Measurements from ENCODE around the gene GPR55. TPM values are rescaled to one million over a fixed set of nuclear protein-coding genes. Genes with fewer than 3 reads are reported as not detected.
A peak's percentile ranks its signal among the peaks of the same experiment; 100 is the strongest.

GPR55 gene
- total and polyA plus RNA-seq, 2 donors: 1.9 to 2.1 TPM

- no peaks in the 10 kb centered on the region for H3K36me3 ChIP-seq (ENCODE audit: control insufficient read depth in 2 of 2, insufficient read depth in 2 of 2, low read length in 1 of 2)
- DNase-seq (ENCODE audit: low read depth in 6 of 9, low spot score in 9 of 9): no peak
- H3K4me1 ChIP-seq (ENCODE audit: control insufficient read depth in 2 of 2, insufficient read depth in 2 of 2, low read length in 2 of 2): peaks cover 0 to 12% of the 10 kb centered on the region in 2 donors
- H3K27ac ChIP-seq (ENCODE audit: low read depth in 1 of 2, low read length in 1 of 2): no peak overlapping the region
- peaks cover 0 to 3% of the 10 kb centered on the region in 2 donors for H3K9me3 ChIP-seq (ENCODE audit: control insufficient read depth in 2 of 2, insufficient read depth in 1 of 2, low read length in 1 of 2)
- 98% methylated on average over 10 of the region's 10 CpGs for WGBS
- peaks cover 8 to 19% of the 10 kb centered on the region in 2 donors for H3K27me3 ChIP-seq (ENCODE audit: control insufficient read depth in 2 of 2, insufficient read depth in 1 of 2, low read length in 1 of 2)
- no peak overlapping the region for H3K4me3 ChIP-seq (ENCODE audit: low read length in 2 of 2)
Observed at GRCh38 chr2:230952226-230952956, 27.3 kb upstream of the GPR55 start.

DNA sequence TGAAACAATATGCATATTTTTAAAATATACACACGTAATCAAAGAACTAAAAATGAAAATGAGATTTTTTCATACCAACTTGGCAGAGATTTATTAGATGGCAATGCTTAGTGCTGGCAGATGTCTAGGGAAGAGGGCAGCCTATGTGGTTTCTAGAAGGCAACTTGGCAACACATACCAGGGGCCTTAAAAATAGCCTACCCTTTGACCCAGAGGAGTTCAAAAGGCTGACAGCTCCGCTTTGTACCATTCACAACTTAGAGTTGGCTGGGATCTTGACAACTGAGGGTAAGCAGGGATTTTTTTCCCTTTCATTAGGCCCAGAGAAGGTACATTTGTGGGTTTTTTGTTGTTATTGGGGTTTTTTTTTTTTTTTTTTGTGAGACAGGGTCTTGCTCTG, 26.4 kb upstream of the GPR55 start:
- Histone ChIP-seq H3K27ac (ENCODE audit: low read depth in 1 of 2, low read length in 1 of 2) (no peak overlapping the region), H3K4me1 (ENCODE audit: control insufficient read depth in 2 of 2, insufficient read depth in 2 of 2, low read length in 2 of 2) (peaks cover 0 to 8% of the 10 kb centered on the region in 2 donors), H3K36me3 (ENCODE audit: control insufficient read depth in 2 of 2, insufficient read depth in 2 of 2, low read length in 1 of 2) (no peaks in the 10 kb centered on the region), H3K9me3 (ENCODE audit: control insufficient read depth in 2 of 2, insufficient read depth in 1 of 2, low read length in 1 of 2) (peaks cover 0 to 3% of the 10 kb centered on the region in 2 donors), H3K4me3 (ENCODE audit: low read length in 2 of 2) (no peak overlapping the region), H3K27me3 (ENCODE audit: control insufficient read depth in 2 of 2, insufficient read depth in 1 of 2, low read length in 1 of 2) (peaks cover 0 to 9% of the 10 kb centered on the region in 2 donors)
- no peak for DNase-seq (ENCODE audit: low read depth in 6 of 9, low spot score in 9 of 9)
- 96% methylated on average over 2 of the region's 2 CpGs for WGBS

DNA sequence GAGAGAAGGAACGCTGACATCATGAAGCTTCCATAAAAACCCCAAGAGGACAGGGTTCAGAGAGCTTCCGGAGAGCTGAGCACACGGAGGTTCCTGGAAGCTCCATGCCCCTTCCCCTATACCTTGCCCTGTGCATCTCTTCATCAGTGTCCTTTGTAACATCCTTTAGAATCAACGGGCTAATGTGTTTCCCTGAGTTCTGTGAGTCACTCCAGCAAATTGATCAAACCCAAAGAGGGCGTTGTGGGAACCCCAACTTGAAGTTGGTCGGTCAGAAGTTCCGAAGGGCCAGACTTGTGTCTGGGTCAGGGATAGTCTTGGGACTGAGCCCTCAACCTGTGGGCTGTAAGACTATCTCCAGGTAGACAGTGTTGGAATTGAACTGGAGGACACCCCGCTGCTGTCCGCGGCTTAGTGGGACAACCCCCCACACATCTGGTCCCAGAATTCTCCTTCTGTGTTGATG, 25.9 kb upstream of the GPR55 start:
- peaks cover 0 to 3% of the 10 kb centered on the region in 2 donors for H3K9me3 ChIP-seq (ENCODE audit: control insufficient read depth in 2 of 2, insufficient read depth in 1 of 2, low read length in 1 of 2)
- WGBS: 97% methylated on average over 10 of the region's 10 CpGs
- DNase-seq (ENCODE audit: low read depth in 6 of 9, low spot score in 9 of 9): no peak
- no peak overlapping the region for H3K27ac ChIP-seq (ENCODE audit: low read depth in 1 of 2, low read length in 1 of 2)
- no peaks in the 10 kb centered on the region for H3K36me3 ChIP-seq (ENCODE audit: control insufficient read depth in 2 of 2, insufficient read depth in 2 of 2, low read length in 1 of 2)
- no peak overlapping the region for H3K4me3 ChIP-seq (ENCODE audit: low read length in 2 of 2)
- peaks cover 0 to 8% of the 10 kb centered on the region in 2 donors for H3K4me1 ChIP-seq (ENCODE audit: control insufficient read depth in 2 of 2, insufficient read depth in 2 of 2, low read length in 2 of 2)
- H3K27me3 ChIP-seq (ENCODE audit: control insufficient read depth in 2 of 2, insufficient read depth in 1 of 2, low read length in 1 of 2): peaks cover 0 to 4% of the 10 kb centered on the region in 2 donors

DNA sequence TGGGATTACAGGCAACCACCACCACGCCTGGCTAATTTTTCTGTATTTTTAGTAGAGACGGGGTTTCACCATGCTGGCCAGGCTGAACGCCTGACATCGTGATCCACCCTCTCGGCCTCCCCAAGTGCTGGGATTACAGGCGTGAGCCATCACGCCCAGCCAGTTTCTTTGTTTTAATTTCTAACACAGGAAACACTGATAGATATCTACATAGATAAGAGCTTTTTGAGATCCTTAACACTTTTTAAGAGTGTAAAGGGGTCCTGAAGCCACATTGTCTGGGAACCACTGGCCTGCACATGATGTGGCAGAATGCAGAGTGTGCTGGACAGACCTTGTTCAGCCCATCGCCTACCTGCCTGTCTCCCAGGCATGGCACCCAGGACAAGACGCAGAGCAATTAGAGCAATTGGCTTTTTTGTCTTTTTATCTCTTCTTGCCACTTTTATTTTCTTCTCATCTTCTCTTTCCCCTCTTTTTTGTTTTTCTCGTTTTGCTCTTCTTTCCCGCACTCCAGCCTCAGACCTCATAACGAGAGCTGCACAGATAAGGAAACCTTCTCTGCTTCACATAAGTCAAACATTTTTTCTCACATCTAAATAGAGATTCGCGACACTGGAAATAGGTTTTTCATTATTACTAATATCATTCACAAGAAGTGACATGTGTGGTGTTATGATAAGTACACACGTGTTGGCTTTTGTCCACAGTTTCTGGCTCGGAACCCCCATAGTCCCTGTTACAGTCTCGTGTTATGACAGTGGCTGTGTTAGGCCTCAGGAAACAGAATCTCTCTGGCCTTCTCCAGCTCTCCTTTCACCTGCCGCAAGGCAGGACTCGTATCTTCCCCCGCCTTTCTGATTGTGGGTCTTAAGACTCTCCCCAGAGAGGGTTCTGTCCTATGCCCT, 25.2 kb upstream of the GPR55 start:
- no peaks in the 10 kb centered on the region for H3K36me3 ChIP-seq (ENCODE audit: control insufficient read depth in 2 of 2, insufficient read depth in 2 of 2, low read length in 1 of 2)
- H3K4me3 ChIP-seq (ENCODE audit: low read length in 2 of 2): no peak overlapping the region
- H3K4me1 ChIP-seq (ENCODE audit: control insufficient read depth in 2 of 2, insufficient read depth in 2 of 2, low read length in 2 of 2): peaks cover 0 to 8% of the 10 kb centered on the region in 2 donors
- H3K9me3 ChIP-seq (ENCODE audit: control insufficient read depth in 2 of 2, insufficient read depth in 1 of 2, low read length in 1 of 2): peaks cover 0 to 3% of the 10 kb centered on the region in 2 donors
- H3K27ac ChIP-seq (ENCODE audit: low read depth in 1 of 2, low read length in 1 of 2): no peak overlapping the region
- 91% methylated on average over 20 of the region's 20 CpGs for WGBS
- no peaks in the 10 kb centered on the region for H3K27me3 ChIP-seq (ENCODE audit: control insufficient read depth in 2 of 2, insufficient read depth in 1 of 2, low read length in 1 of 2)
- no peak for DNase-seq (ENCODE audit: low read depth in 6 of 9, low spot score in 9 of 9)

DNA sequence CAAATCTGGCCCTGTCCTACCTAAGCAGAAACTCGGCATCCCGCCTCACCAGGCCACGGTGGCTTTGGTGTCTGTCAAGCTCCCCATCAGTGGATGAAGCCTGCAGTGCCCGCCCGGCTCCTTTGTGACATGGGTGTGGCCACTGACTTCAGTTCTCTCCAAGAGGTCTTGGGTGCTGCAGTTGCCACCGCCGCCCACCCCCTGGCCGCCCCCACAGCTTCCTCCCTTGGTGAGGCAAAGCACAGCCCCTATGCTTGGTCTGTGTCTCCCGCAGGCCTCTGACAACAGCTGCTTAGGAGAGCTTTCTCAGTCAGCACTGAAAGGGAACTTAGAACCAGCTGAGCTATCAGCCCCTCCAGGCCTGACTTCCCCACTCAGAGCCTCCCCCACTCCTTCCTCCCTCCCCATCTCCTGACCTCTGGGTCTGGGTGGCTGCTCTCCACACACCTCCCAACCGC, 22.9 kb upstream of the GPR55 start:
- peak overlapping the region in 1 of 2 donors; percentile 15 for H3K27ac ChIP-seq (ENCODE audit: low read depth in 1 of 2, low read length in 1 of 2)
- WGBS: 34% methylated on average over 10 of the region's 10 CpGs
- DNase-seq (ENCODE audit: low read depth in 6 of 9, low spot score in 9 of 9): no peak

GRCh38 chr2:230947235-230947576, 22.2 kb upstream of the GPR55 start:
- WGBS: 98% methylated on average over 3 of the region's 3 CpGs
- Histone ChIP-seq H3K9me3 (ENCODE audit: control insufficient read depth in 2 of 2, insufficient read depth in 1 of 2, low read length in 1 of 2) (no peaks in the 10 kb centered on the region), H3K27ac (ENCODE audit: low read depth in 1 of 2, low read length in 1 of 2) (no peak overlapping the region), H3K4me3 (ENCODE audit: low read length in 2 of 2) (no peak overlapping the region), H3K27me3 (ENCODE audit: control insufficient read depth in 2 of 2, insufficient read depth in 1 of 2, low read length in 1 of 2) (no peaks in the 10 kb centered on the region), H3K4me1 (ENCODE audit: control insufficient read depth in 2 of 2, insufficient read depth in 2 of 2, low read length in 2 of 2) (peaks cover 4 to 19% of the 10 kb centered on the region in 2 donors), H3K36me3 (ENCODE audit: control insufficient read depth in 2 of 2, insufficient read depth in 2 of 2, low read length in 1 of 2) (no peaks in the 10 kb centered on the region)
- no peak for DNase-seq (ENCODE audit: low read depth in 6 of 9, low spot score in 9 of 9)

More for the DNA sequence above, 22.9 kb upstream of the GPR55 start:
- H3K36me3 ChIP-seq (ENCODE audit: control insufficient read depth in 2 of 2, insufficient read depth in 2 of 2, low read length in 1 of 2): no peaks in the 10 kb centered on the region
- no peak overlapping the region for H3K4me3 ChIP-seq (ENCODE audit: low read length in 2 of 2)
- peaks cover 0 to 3% of the 10 kb centered on the region in 2 donors for H3K9me3 ChIP-seq (ENCODE audit: control insufficient read depth in 2 of 2, insufficient read depth in 1 of 2, low read length in 1 of 2)
- peaks cover 4 to 19% of the 10 kb centered on the region in 2 donors for H3K4me1 ChIP-seq (ENCODE audit: control insufficient read depth in 2 of 2, insufficient read depth in 2 of 2, low read length in 2 of 2)
- H3K27me3 ChIP-seq (ENCODE audit: control insufficient read depth in 2 of 2, insufficient read depth in 1 of 2, low read length in 1 of 2): no peaks in the 10 kb centered on the region

- no peak overlapping the region for H3K27ac ChIP-seq (ENCODE audit: low read depth in 1 of 2, low read length in 1 of 2)
- DNase-seq (ENCODE audit: low read depth in 6 of 9, low spot score in 9 of 9): no peak
- WGBS: 96% methylated on average over 7 of the region's 7 CpGs
- H3K4me1 ChIP-seq (ENCODE audit: control insufficient read depth in 2 of 2, insufficient read depth in 2 of 2, low read length in 2 of 2): peaks cover 4 to 19% of the 10 kb centered on the region in 2 donors
- no peaks in the 10 kb centered on the region for H3K36me3 ChIP-seq (ENCODE audit: control insufficient read depth in 2 of 2, insufficient read depth in 2 of 2, low read length in 1 of 2)
- no peak overlapping the region for H3K4me3 ChIP-seq (ENCODE audit: low read length in 2 of 2)
- no peaks in the 10 kb centered on the region for H3K9me3 ChIP-seq (ENCODE audit: control insufficient read depth in 2 of 2, insufficient read depth in 1 of 2, low read length in 1 of 2)
- H3K27me3 ChIP-seq (ENCODE audit: control insufficient read depth in 2 of 2, insufficient read depth in 1 of 2, low read length in 1 of 2): no peaks in the 10 kb centered on the region
Observed at GRCh38 chr2:230946429-230947234, 21.6 kb upstream of the GPR55 start.

- no peaks in the 10 kb centered on the region for H3K27me3 ChIP-seq (ENCODE audit: control insufficient read depth in 2 of 2, insufficient read depth in 1 of 2, low read length in 1 of 2)
- no peak overlapping the region for H3K4me3 ChIP-seq (ENCODE audit: low read length in 2 of 2)
- no peaks in the 10 kb centered on the region for H3K9me3 ChIP-seq (ENCODE audit: control insufficient read depth in 2 of 2, insufficient read depth in 1 of 2, low read length in 1 of 2)
- no peaks in the 10 kb centered on the region for H3K36me3 ChIP-seq (ENCODE audit: control insufficient read depth in 2 of 2, insufficient read depth in 2 of 2, low read length in 1 of 2)
- 98% methylated on average over 21 of the region's 21 CpGs for WGBS
- H3K4me1 ChIP-seq (ENCODE audit: control insufficient read depth in 2 of 2, insufficient read depth in 2 of 2, low read length in 2 of 2): peaks cover 4 to 19% of the 10 kb centered on the region in 2 donors
- no peak overlapping the region for H3K27ac ChIP-seq (ENCODE audit: low read depth in 1 of 2, low read length in 1 of 2)
- DNase-seq (ENCODE audit: low read depth in 6 of 9, low spot score in 9 of 9): no peak
Observed at GRCh38 chr2:230944757-230945372, 19.8 kb upstream of the GPR55 start.

Data from thymus (tissue), 11 donors.